Tibial nerve (tissue), 4 donors: ENCODE data around the gene GPAT2.
"Not testable (repeated sequence)": the region's sequence is repeated elsewhere in the genome, so short reads cannot be mapped to it uniquely, and the experiment has no call there.

Experiments
- CTCF ChIP-seq, 5 experiments: fragments of 200-600 bp in 3 of 5; fragments of 450-650 bp in 2 of 5; sonication (generic) in 3 of 5; IDR thresholded peaks; one replicate each; pipeline ENCODE4 v1.5.1; 2016 to 2019; ENCODE audit warnings: antibody characterized with exemption in 5 of 5, mild to moderate bottlenecking in 3 of 5, moderate library complexity in 2 of 5
- EP300 ChIP-seq, 2 donors: sonication (generic); formaldehyde crosslinking; IDR thresholded peaks; one replicate each; pipeline ENCODE4 v1.6.1; 2017; ENCODE audit warnings: antibody characterized with exemption in 2 of 2, mild to moderate bottlenecking in 1 of 2
- POLR2A ChIP-seq, 2 donors: fragments of 450-650 bp; IDR thresholded peaks; one replicate each; pipeline ENCODE4 v1.6.1; 2017; ENCODE audit warnings: antibody characterized with exemption in 2 of 2, mild to moderate bottlenecking in 2 of 2, moderate library complexity in 2 of 2

- TF ChIP-seq CTCF, POLR2A, EP300 (IDR thresholded peaks at IDR 0.05): not testable (repeated sequence)
Observed at GRCh38 chr2:96062483-96062882, 27.8 kb upstream of the GPAT2 start.
